GM23248 (cell line): ENCODE results near the gene IRF2BP1. TPM values are rescaled to one million over a fixed set of nuclear protein-coding genes. Genes with fewer than 3 reads are reported as not detected.

ENCODE experiments used
- DNase-seq: peaks from one replicate; pipeline ENCODE4 v3.0.0-alpha.2; 2015
- H2AFZ ChIP-seq: fragments of 200-600 bp; sonication (generic); 2 replicates; pipeline ENCODE4 v1.6.1; 2016; ENCODE audit warnings: antibody characterized with exemption
- H3F3A ChIP-seq: fragments of 200-600 bp; sonication (generic); 2 replicates; pipeline ENCODE4 v1.6.1; 2016; ENCODE audit warnings: mild to moderate bottlenecking, antibody characterized with exemption, mixed run types; ENCODE audit not compliant: insufficient read depth
- H3K27ac ChIP-seq: fragments of 200-600 bp; sonication (generic); 2 replicates; pipeline ENCODE4 v1.5.1; 2016; ENCODE audit warnings: mild to moderate bottlenecking
- H3K27me3 ChIP-seq: fragments of 200-600 bp; sonication (generic); replicated peaks from 2 replicates; pipeline ENCODE4 v1.6.1; 2016; ENCODE audit warnings: mild to moderate bottlenecking; ENCODE audit not compliant: insufficient read depth
- H3K36me3 ChIP-seq: fragments of 200-600 bp; sonication (generic); 2 replicates; pipeline ENCODE4 v1.6.1; 2016; ENCODE audit warnings: low read depth, mild to moderate bottlenecking
- H3K4me1 ChIP-seq: fragments of 200-600 bp; sonication (generic); 2 replicates; pipeline ENCODE4 v1.6.1; 2016; ENCODE audit warnings: mild to moderate bottlenecking; ENCODE audit not compliant: insufficient read depth
- H3K4me2 ChIP-seq: fragments of 200-600 bp; sonication (generic); one replicate; pipeline ENCODE4 v1.6.1; 2016; ENCODE audit warnings: mild to moderate bottlenecking; ENCODE audit not compliant: unreplicated experiment
- H3K4me3 ChIP-seq: fragments of 200-600 bp; sonication (generic); 2 replicates; pipeline ENCODE4 v1.5.1; 2016; ENCODE audit warnings: mild to moderate bottlenecking
- H3K79me2 ChIP-seq: fragments of 200-600 bp; sonication (generic); 2 replicates; pipeline ENCODE4 v1.6.1; 2016; ENCODE audit warnings: mild to moderate bottlenecking; ENCODE audit not compliant: insufficient read depth
- H3K9ac ChIP-seq: fragments of 200-600 bp; sonication (generic); 2 replicates; pipeline ENCODE4 v1.6.1; 2016; ENCODE audit warnings: mild to moderate bottlenecking
- H3K9me2 ChIP-seq: fragments of 200-600 bp; sonication (generic); 2 replicates; pipeline ENCODE4 v1.6.1; 2016; ENCODE audit warnings: mixed run types, mild to moderate bottlenecking, moderate library complexity; ENCODE audit not compliant: insufficient read depth
- H3K9me3 ChIP-seq: fragments of 200-600 bp; sonication (generic); one replicate; pipeline ENCODE4 v1.6.1; 2017; ENCODE audit warnings: low read depth
- H4K20me1 ChIP-seq: fragments of 200-600 bp; sonication (generic); 2 replicates; pipeline ENCODE4 v1.6.0; 2016; ENCODE audit not compliant: insufficient read depth
- EZH2 ChIP-seq: fragments of 200-600 bp; sonication (generic); IDR thresholded peaks from 2 replicates; pipeline ENCODE4 v1.6.1; 2018; ENCODE audit warnings: antibody characterized with exemption, mild to moderate bottlenecking; ENCODE audit not compliant: insufficient read depth, poor library complexity, severe bottlenecking
- EZH2phosphoT487 ChIP-seq: fragments of 200-600 bp; sonication (generic); IDR thresholded peaks from 2 replicates; pipeline ENCODE4 v1.6.1; 2018; ENCODE audit warnings: antibody characterized with exemption, moderate library complexity, mild to moderate bottlenecking, low read depth; ENCODE audit not compliant: insufficient read depth
- WGBS, 2 experiments: methylation state at CpG; one replicate each; pipeline ENCODE4 v1.1.6; 2015 to 2017; ENCODE audit warnings: low lambda C conversion rate in 2 of 2, low coverage in 1 of 2; ENCODE audit errors: missing lambda C conversion rate in 2 of 2; 5-methylcytosine and 5-hydroxymethylcytosine counted together
- in situ Hi-C: fragments of 300-500 bp; cut with MboI; formaldehyde crosslinking; loops from 2 replicates; pipeline ENCODE4 v1.15.0; 2020
- polyA plus RNA-seq: library from polyadenylated mRNA; unstranded; fragments of >200 nt; fragmentation: Nextera tagmentation; extraction: Ambion mirVana; gene quantifications from 2 replicates; pipeline ENCODE4 v1.2.1, GENCODE V29; 2016
- total RNA-seq: library from RNA; depleted of rRNA; stranded (reverse); fragments of >200 nt; shearing (Covaris generic); gene quantifications from 2 replicates; pipeline ENCODE4 v1.2.3, GENCODE V29; 2014

The IRF2BP1 gene
- total and polyA plus RNA-seq, 2 experiments from 2014 or later: 8.6 to 53.8 TPM

GRCh38 chr19:45862564-45863334, 23.2 kb downstream of the IRF2BP1 start, which contains the start of gene SYMPK:
SYMPK (minus strand) TSS chr19:45863147; CDS start chr19:45854495, 8,652 bp downstream.
- TF ChIP-seq EZH2 (no peak), EZH2phosphoT487 (no peak)
- peaks cover 10% of the 10 kb centered on the region; the same call in 1 of the 2 replicates for H3K4me1 ChIP-seq
- H3K4me3 ChIP-seq: peak within 1 kb of the TSS; percentile 96
- H3K79me2 ChIP-seq: peaks cover 49% of the 10 kb centered on the region
- DNase-seq: peak; percentile 100
- H4K20me1 ChIP-seq: no peaks in the 10 kb centered on the region
- peak within 1 kb of the TSS; percentile 95 for H3K4me2 ChIP-seq
- peak within 1 kb of the TSS; percentile 91 for H2AFZ ChIP-seq
- H3K9me2 ChIP-seq: no peaks in the 10 kb centered on the region
- peaks cover 27% of the 10 kb centered on the region for H3K27me3 ChIP-seq
- peaks cover 10% of the 10 kb centered on the region; the same call in 1 of the 2 replicates for H3F3A ChIP-seq
- H3K9ac ChIP-seq: peak within 1 kb of the TSS; percentile 88
- H3K9me3 ChIP-seq: no peaks in the 10 kb centered on the region
- 1 to 2% methylated on average over 48 to 63 of the region's 65 CpGs for WGBS, 2 experiments
- H3K27ac ChIP-seq: peak within 1 kb of the TSS; percentile 84
- in situ Hi-C loops: no loop called here
- H3K36me3 ChIP-seq: peaks cover 10% of the 10 kb centered on the region; the same call in 1 of the 2 replicates

DNA sequence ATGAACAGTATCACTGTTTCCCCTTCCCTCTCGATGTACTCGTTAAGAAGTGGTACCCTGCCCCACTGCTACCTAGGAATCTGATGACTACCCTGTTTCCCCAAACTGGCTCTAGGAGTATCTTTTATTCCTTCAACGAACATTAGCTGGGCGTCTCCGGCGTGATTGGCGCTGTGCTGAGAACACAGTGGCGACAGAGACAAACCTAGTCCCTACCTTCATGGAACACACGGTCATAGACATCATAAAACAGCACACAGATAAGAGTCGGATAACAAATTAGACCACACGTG, 23.7 kb downstream of the IRF2BP1 start:
- Histone ChIP-seq H3K9me3 (no peaks in the 10 kb centered on the region), H3K27ac (peak overlapping the region; percentile 84), H3K4me2 (peak overlapping the region; percentile 95), H3K27me3 (peaks cover 27% of the 10 kb centered on the region), H3K36me3 (peaks cover 10% of the 10 kb centered on the region; the same call in 1 of the 2 replicates), H3K4me3 (peak overlapping the region; percentile 96), H4K20me1 (no peaks in the 10 kb centered on the region), H2AFZ (peak overlapping the region; percentile 81), H3K9me2 (no peaks in the 10 kb centered on the region), H3K9ac (peak overlapping the region; percentile 88), H3K79me2 (peaks cover 54% of the 10 kb centered on the region), H3F3A (peaks cover 10% of the 10 kb centered on the region; the same call in 1 of the 2 replicates), H3K4me1 (peaks cover 10% of the 10 kb centered on the region; the same call in 1 of the 2 replicates)
- WGBS, 2 experiments: 1 to 3% methylated on average over 11 of the region's 11 CpGs
- in situ Hi-C loops: no loop called here
- no peak for TF ChIP-seq EZH2phosphoT487
- TF ChIP-seq EZH2: no peak
- DNase-seq: no peak

GRCh38 chr19:45860359-45861259, 25.3 kb downstream of the IRF2BP1 start:
- Histone ChIP-seq H3K9me2 (no peaks in the 10 kb centered on the region), H2AFZ (no peak overlapping the region), H3K27ac (no peak overlapping the region), H3K36me3 (peaks cover 10% of the 10 kb centered on the region; the same call in 1 of the 2 replicates), H3K9ac (no peak overlapping the region), H3K4me3 (no peak overlapping the region), H3K27me3 (peaks cover 18% of the 10 kb centered on the region; the same call in 1 of the 2 replicates), H4K20me1 (no peaks in the 10 kb centered on the region), H3K9me3 (no peaks in the 10 kb centered on the region), H3K79me2 (peaks cover 70% of the 10 kb centered on the region), H3K4me2 (no peak overlapping the region), H3F3A (peaks cover 10% of the 10 kb centered on the region; the same call in 1 of the 2 replicates), H3K4me1 (peaks cover 10% of the 10 kb centered on the region; the same call in 1 of the 2 replicates)
- DNase-seq: no peak
- in situ Hi-C loops: no loop called here
- 84% methylated on average over 15 of the region's 15 CpGs for WGBS, 2 experiments
- TF ChIP-seq EZH2 (no peak), EZH2phosphoT487 (no peak)

DNA sequence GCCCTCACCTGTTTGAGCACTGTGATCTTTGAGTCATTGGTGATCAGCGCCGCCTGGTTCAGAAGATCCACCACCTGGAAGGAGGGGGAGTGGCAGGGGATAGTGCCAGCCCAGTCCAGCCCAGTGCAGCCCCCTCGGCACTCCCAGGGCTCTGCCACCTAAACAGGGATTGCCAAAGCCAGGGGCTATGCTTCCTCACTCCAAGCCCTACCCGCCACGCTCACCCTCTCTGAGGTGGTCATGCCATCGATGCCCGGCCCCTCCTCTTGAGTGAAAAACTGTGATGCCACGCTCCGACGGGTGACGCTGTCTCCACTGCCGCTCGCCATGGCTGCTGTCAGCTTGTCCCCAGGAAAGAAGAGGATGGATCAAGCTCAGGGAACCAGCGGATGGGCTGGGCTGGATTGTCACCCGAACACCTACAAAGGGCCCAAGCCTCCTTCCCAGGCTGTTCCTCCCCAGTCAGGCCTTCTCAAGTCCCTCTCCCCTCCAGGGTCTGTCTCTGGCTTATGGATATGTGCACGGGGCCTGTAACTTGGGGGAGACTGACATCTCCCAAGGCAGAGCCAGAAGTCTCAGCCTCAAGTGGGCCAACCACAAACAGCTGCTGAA, 31.7 kb downstream of the IRF2BP1 start:
- H3K4me1 ChIP-seq: no peaks in the 10 kb centered on the region
- H3K4me3 ChIP-seq: no peak overlapping the region
- H3K36me3 ChIP-seq: peaks cover 15% of the 10 kb centered on the region
- no peaks in the 10 kb centered on the region for H3K9me2 ChIP-seq
- H3F3A ChIP-seq: no peaks in the 10 kb centered on the region
- DNase-seq: no peak
- H3K79me2 ChIP-seq: peaks cover 49% of the 10 kb centered on the region
- no peak overlapping the region for H3K4me2 ChIP-seq
- H3K27me3 ChIP-seq: no peaks in the 10 kb centered on the region
- TF ChIP-seq EZH2 (no peak), EZH2phosphoT487 (no peak)
- no peak overlapping the region for H2AFZ ChIP-seq
- no peak overlapping the region for H3K27ac ChIP-seq
- 93 to 95% methylated on average over 16 of the region's 16 CpGs for WGBS, 2 experiments
- in situ Hi-C loops: no loop called here
- H3K9ac ChIP-seq: no peak overlapping the region
- no peaks in the 10 kb centered on the region for H4K20me1 ChIP-seq
- no peaks in the 10 kb centered on the region for H3K9me3 ChIP-seq
